WTC11 (cell line): ENCODE results near the gene EXOC3L2. TPM values are rescaled to one million over a fixed set of nuclear protein-coding genes. Genes with fewer than 3 reads are reported as not detected.

Experiments used
- ARID4B ChIP-seq: sonication (generic); formaldehyde crosslinking; IDR thresholded peaks from 2 replicates; pipeline ENCODE4 v1.8.0; 2023; ENCODE audit warnings: missing genetic modification reagents, mild to moderate bottlenecking, borderline replicate concordance
- CREB1 ChIP-seq: sonication (generic); formaldehyde crosslinking; IDR thresholded peaks from 2 replicates; pipeline ENCODE4 v1.8.0; 2023; ENCODE audit warnings: mild to moderate bottlenecking, missing genetic modification reagents
- GTF2I ChIP-seq: fragments of 250-450 bp; sonication (Bioruptor Pico); conservative IDR thresholded peaks from 2 replicates; pipeline ENCODE4 v1.4.0; 2021; ENCODE audit warnings: mild to moderate bottlenecking
- IRF2 ChIP-seq: sonication (generic); formaldehyde crosslinking; IDR thresholded peaks from 2 replicates; pipeline ENCODE4 v1.8.0; 2022; ENCODE audit warnings: low read depth, missing genetic modification reagents, borderline replicate concordance
- MXD4 ChIP-seq: fragments of 250-450 bp; sonication (Bioruptor Pico); IDR thresholded peaks from 2 replicates; pipeline ENCODE4 v1.8.0; 2021; ENCODE audit warnings: mild to moderate bottlenecking, moderate library complexity, borderline replicate concordance
- NFATC4 ChIP-seq: fragments of 250-450 bp; sonication (Bioruptor Pico); IDR thresholded peaks from 2 replicates; pipeline ENCODE4 v1.9.0; 2021; ENCODE audit warnings: mild to moderate bottlenecking
- NFE2L1 ChIP-seq: sonication (generic); formaldehyde crosslinking; IDR thresholded peaks from 2 replicates; pipeline ENCODE4 v1.8.1; 2023; ENCODE audit warnings: missing genetic modification reagents
- NFYB ChIP-seq: sonication (generic); formaldehyde crosslinking; conservative IDR thresholded peaks from 2 replicates; pipeline ENCODE4 v1.8.0; 2022; ENCODE audit warnings: low read depth, missing genetic modification reagents
- NR2C2 ChIP-seq: sonication (generic); formaldehyde crosslinking; IDR thresholded peaks from 2 replicates; pipeline ENCODE4 v1.8.0; 2022; ENCODE audit warnings: mild to moderate bottlenecking, missing genetic modification reagents
- OVOL2 ChIP-seq: fragments of 250-450 bp; sonication (Bioruptor Pico); IDR thresholded peaks from 2 replicates; pipeline ENCODE4 v1.9.0; 2021; ENCODE audit warnings: mild to moderate bottlenecking, borderline replicate concordance
- PRDM15 ChIP-seq: sonication (generic); formaldehyde crosslinking; IDR thresholded peaks from 2 replicates; pipeline ENCODE4 v1.8.0; 2022; ENCODE audit warnings: missing genetic modification reagents
- RORB ChIP-seq: fragments of 250-450 bp; sonication (Bioruptor Pico); IDR thresholded peaks from 2 replicates; pipeline ENCODE4 v1.9.0; 2021; ENCODE audit warnings: mild to moderate bottlenecking
- SMAD4 ChIP-seq: sonication (generic); formaldehyde crosslinking; IDR thresholded peaks from 2 replicates; pipeline ENCODE4 v1.8.0; 2022; ENCODE audit warnings: mild to moderate bottlenecking, missing genetic modification reagents
- SOX15 ChIP-seq: fragments of 250-450 bp; sonication (Bioruptor Pico); IDR thresholded peaks from 2 replicates; pipeline ENCODE4 v1.9.0; 2021; ENCODE audit warnings: mild to moderate bottlenecking
- USF2 ChIP-seq: sonication (generic); formaldehyde crosslinking; IDR thresholded peaks from 2 replicates; pipeline ENCODE4 v1.8.1; 2023; ENCODE audit warnings: mild to moderate bottlenecking, missing genetic modification reagents, moderate library complexity
- ZNF219 ChIP-seq: sonication (generic); formaldehyde crosslinking; IDR thresholded peaks from 2 replicates; pipeline ENCODE4 v1.8.0; 2023; ENCODE audit warnings: missing genetic modification reagents, mild to moderate bottlenecking, borderline replicate concordance
- ZNF232 ChIP-seq: sonication (generic); formaldehyde crosslinking; IDR thresholded peaks from 2 replicates; pipeline ENCODE4 v1.8.0; 2022; ENCODE audit warnings: mild to moderate bottlenecking, missing genetic modification reagents
- ZNF263 ChIP-seq: sonication (generic); formaldehyde crosslinking; IDR thresholded peaks from 2 replicates; pipeline ENCODE4 v1.8.1; 2022; ENCODE audit warnings: low read depth, mild to moderate bottlenecking, moderate library complexity, missing genetic modification reagents
- ZNF423 ChIP-seq: fragments of 250-450 bp; sonication (Bioruptor Pico); IDR thresholded peaks from 2 replicates; pipeline ENCODE4 v2.1.2; 2022; ENCODE audit warnings: mild to moderate bottlenecking, moderate library complexity
- ZNF532 ChIP-seq: fragments of 250-450 bp; sonication (Bioruptor Pico); IDR thresholded peaks from 2 replicates; pipeline ENCODE4 v1.9.0; 2021; ENCODE audit warnings: mild to moderate bottlenecking, borderline replicate concordance
- ZSCAN18 ChIP-seq: fragments of 250-450 bp; sonication (Bioruptor Pico); IDR thresholded peaks from 2 replicates; pipeline ENCODE4 v2.1.2; 2022; ENCODE audit warnings: mild to moderate bottlenecking, moderate library complexity
- total RNA-seq: library from RNA; stranded (reverse); gene quantifications from 3 replicates; pipeline ENCODE4 v1.2.3, GENCODE V29; 2021
- TF ChIP-seq, protein P1 (sequence below): sonication (generic); formaldehyde crosslinking; IDR thresholded peaks from 2 replicates; pipeline ENCODE4 v1.8.0; 2022; ENCODE audit warnings: mild to moderate bottlenecking, missing genetic modification reagents
- TF ChIP-seq, protein P2 (sequence below): fragments of 250-450 bp; sonication (Bioruptor Pico); IDR thresholded peaks from 2 replicates; pipeline ENCODE4 v1.9.0; 2021; ENCODE audit warnings: moderate library complexity, mild to moderate bottlenecking, inconsistent platforms, borderline replicate concordance

EXOC3L2 gene
- total RNA-seq, 1 experiment from 2014 or later: 2.7 TPM

DNA sequence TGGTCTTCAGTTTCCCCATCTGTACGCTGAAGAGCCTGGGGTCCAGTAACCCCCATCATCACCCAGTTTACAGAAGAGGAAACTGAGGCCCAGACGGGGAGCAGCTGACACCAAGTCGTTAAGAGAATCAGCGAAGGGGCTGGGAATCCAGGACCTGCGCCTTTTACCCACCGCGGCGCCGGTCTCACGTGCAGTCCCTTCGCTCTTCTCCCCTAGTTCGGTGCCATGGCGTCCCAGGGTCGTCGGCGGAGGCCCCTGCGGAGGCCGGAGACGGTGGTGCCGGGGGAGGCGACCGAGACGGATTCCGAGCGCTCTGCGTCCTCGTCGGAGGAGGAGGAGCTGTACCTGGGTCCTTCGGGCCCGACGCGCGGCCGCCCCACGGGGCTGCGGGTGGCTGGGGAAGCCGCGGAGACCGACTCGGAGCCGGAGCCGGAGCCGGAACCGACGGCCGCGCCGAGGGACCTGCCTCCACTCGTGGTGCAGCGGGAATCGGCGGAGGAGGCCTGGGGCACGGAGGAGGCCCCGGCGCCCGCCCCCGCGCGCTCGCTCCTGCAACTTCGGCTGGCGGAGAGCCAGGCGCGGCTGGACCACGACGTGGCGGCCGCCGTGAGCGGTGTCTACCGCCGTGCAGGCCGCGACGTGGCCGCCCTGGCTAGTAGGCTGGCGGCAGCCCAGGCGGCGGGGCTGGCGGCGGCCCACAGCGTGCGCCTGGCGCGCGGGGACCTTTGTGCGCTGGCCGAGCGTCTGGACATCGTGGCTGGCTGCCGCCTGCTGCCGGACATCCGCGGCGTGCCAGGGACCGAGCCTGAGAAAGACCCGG, 65.9 kb downstream of the EXOC3L2 start (continued):
- TF ChIP-seq, protein P1, sequence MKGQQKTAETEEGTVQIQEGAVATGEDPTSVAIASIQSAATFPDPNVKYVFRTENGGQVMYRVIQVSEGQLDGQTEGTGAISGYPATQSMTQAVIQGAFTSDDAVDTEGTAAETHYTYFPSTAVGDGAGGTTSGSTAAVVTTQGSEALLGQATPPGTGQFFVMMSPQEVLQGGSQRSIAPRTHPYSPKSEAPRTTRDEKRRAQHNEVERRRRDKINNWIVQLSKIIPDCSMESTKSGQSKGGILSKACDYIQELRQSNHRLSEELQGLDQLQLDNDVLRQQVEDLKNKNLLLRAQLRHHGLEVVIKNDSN (CRISPR knock-in tag): no peak
- TF ChIP-seq GTF2I (CRISPR knock-in tag) (no peak), RORB (CRISPR knock-in tag) (no peak), SOX15 (CRISPR knock-in tag) (no peak), ARID4B (CRISPR knock-in tag) (peak; percentile 5; the same call in 1 of the 2 replicates), USF2 (CRISPR knock-in tag) (no peak), PRDM15 (CRISPR knock-in tag) (peak; percentile 40; the same call in 1 of the 2 replicates), ZSCAN18 (CRISPR knock-in tag) (no peak), ZNF232 (no peak), NFE2L1 (no peak), NFYB (CRISPR knock-in tag) (0 out of 2 replicates have a peak, but pooled peaks have one; percentile 3), CREB1 (CRISPR knock-in tag) (no peak), NR2C2 (CRISPR knock-in tag) (no peak), ZNF423 (CRISPR knock-in tag) (no peak), NFATC4 (CRISPR knock-in tag) (no peak), ZNF263 (no peak), MXD4 (no peak), SMAD4 (no peak), OVOL2 (CRISPR knock-in tag) (no peak), ZNF219 (CRISPR knock-in tag) (no peak), ZNF532 (no peak), IRF2 (no peak)
- TF ChIP-seq, protein P2, sequence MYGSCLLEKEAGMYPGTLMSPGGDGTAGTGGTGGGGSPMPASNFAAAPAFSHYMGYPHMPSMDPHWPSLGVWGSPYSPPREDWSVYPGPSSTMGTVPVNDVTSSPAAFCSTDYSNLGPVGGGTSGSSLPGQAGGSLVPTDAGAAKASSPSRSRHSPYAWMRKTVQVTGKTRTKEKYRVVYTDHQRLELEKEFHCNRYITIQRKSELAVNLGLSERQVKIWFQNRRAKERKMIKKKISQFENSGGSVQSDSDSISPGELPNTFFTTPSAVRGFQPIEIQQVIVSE (CRISPR knock-in tag): no peak
